Neural progenitor cell (in vitro differentiated cells): ENCODE data around the gene TTC27. TPM values are rescaled to one million over a fixed set of nuclear protein-coding genes. Genes with fewer than 3 reads are reported as not detected.

ENCODE experiments used
- DNase-seq: peaks from one replicate; pipeline ENCODE4 v3.0.0-alpha.2; 2016; ENCODE audit warnings: low spot score
- H2AFZ ChIP-seq: fragments of 200-600 bp; sonication (generic); replicated peaks from 2 replicates; pipeline ENCODE4 v1.6.1; 2016; ENCODE audit warnings: antibody characterized with exemption
- H3F3A ChIP-seq: fragments of 200-600 bp; sonication (generic); 2 replicates; pipeline ENCODE4 v1.6.1; 2016; ENCODE audit warnings: antibody characterized with exemption, low read depth
- H3K27ac ChIP-seq: fragments of 200-600 bp; sonication (generic); 2 replicates; pipeline ENCODE4 v1.5.1; 2016; ENCODE audit warnings: mild to moderate bottlenecking
- H3K27me3 ChIP-seq: fragments of 200-600 bp; sonication (generic); 2 replicates; pipeline ENCODE4 v1.6.1; 2016; ENCODE audit warnings: mild to moderate bottlenecking, moderate library complexity
- H3K36me3 ChIP-seq: fragments of 200-600 bp; sonication (generic); 2 replicates; pipeline ENCODE4 v1.5.1; 2016
- H3K4me1 ChIP-seq: fragments of 200-600 bp; sonication (generic); 2 replicates; pipeline ENCODE4 v1.6.1; 2016; ENCODE audit warnings: mixed run types
- H3K4me2 ChIP-seq: fragments of 200-600 bp; sonication (generic); 2 replicates; pipeline ENCODE4 v1.6.1; 2016
- H3K4me3 ChIP-seq: fragments of 200-600 bp; sonication (generic); 2 replicates; pipeline ENCODE4 v1.5.1; 2016
- H3K79me2 ChIP-seq: fragments of 200-600 bp; sonication (generic); 2 replicates; pipeline ENCODE4 v1.6.1; 2016; ENCODE audit warnings: low read depth
- H3K9ac ChIP-seq: fragments of 200-600 bp; sonication (generic); 2 replicates; pipeline ENCODE4 v1.6.1; 2016
- H3K9me3 ChIP-seq: fragments of 200-600 bp; sonication (generic); 2 replicates; pipeline ENCODE4 v1.5.1; 2016; ENCODE audit warnings: low read depth
- H4K20me1 ChIP-seq: fragments of 200-600 bp; sonication (generic); 2 replicates; pipeline ENCODE4 v1.6.1; 2016; ENCODE audit warnings: low read depth
- H3K27ac Mint-ChIP-seq: 3 replicates; pipeline ENCODE4 v1.8.0; 2021; ENCODE audit warnings: mixed read lengths
- H3K27me3 Mint-ChIP-seq: 2 replicates; pipeline ENCODE4 v1.8.0; 2022; ENCODE audit warnings: low read depth, mild to moderate bottlenecking, inconsistent platforms, moderate library complexity, mixed read lengths; ENCODE audit not compliant: insufficient read depth
- H3K36me3 Mint-ChIP-seq: 3 replicates; pipeline ENCODE4 v1.8.0; 2021; ENCODE audit warnings: mixed read lengths
- H3K4me1 Mint-ChIP-seq: 3 replicates; pipeline ENCODE4 v1.8.0; 2021; ENCODE audit warnings: mixed read lengths
- H3K4me3 Mint-ChIP-seq: 3 replicates; pipeline ENCODE4 v1.8.0; 2021; ENCODE audit warnings: mild to moderate bottlenecking, moderate library complexity, mixed read lengths
- H3K9me3 Mint-ChIP-seq: 3 replicates; pipeline ENCODE4 v1.8.0; 2020; ENCODE audit warnings: mixed read lengths
- CTCF ChIP-seq: fragments of 200-600 bp; sonication (generic); IDR thresholded peaks from 2 replicates; pipeline ENCODE4 v1.5.1; 2017; ENCODE audit warnings: antibody characterized with exemption, mild to moderate bottlenecking
- EZH2 ChIP-seq: fragments of 200-600 bp; sonication (generic); IDR thresholded peaks from 2 replicates; pipeline ENCODE4 v1.6.1; 2017; ENCODE audit warnings: antibody characterized with exemption, mild to moderate bottlenecking, moderate library complexity
- EZH2phosphoT487 ChIP-seq: fragments of 200-600 bp; sonication (generic); IDR thresholded peaks from 2 replicates; pipeline ENCODE4 v1.6.1; 2017; ENCODE audit warnings: antibody characterized with exemption
- total RNA-seq: library from RNA; depleted of rRNA; stranded (reverse); fragments of >200 nt; gene quantifications from 2 replicates; pipeline ENCODE4 v1.2.3, GENCODE V29; 2015; ENCODE audit warnings: low replicate concordance

TTC27 gene
- total RNA-seq, 1 donor from 2014 or later = 32.5 TPM

DNA sequence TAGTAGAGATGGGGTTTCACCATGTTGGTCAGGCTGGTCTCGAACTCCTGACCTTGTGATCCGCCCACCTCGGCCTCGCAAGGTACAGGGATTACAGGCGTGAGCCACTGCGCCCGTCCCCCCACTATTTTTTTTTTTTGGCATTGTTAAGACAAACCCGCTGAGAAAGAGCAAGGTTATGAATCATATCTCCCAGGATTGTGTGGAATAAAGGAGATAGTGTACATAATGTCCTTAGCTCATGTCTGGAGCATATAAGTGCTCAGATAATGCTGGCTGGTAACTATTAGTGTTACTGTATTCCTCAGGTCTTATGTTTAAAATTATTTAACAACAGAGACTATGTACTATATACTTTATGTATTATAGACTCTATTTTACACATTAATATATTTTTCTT, 36.0 kb downstream of the TTC27 start:
- H3K27ac ChIP-seq = no peak overlapping the region
- H3K4me3 Mint-ChIP-seq = no peak overlapping the region

DNA sequence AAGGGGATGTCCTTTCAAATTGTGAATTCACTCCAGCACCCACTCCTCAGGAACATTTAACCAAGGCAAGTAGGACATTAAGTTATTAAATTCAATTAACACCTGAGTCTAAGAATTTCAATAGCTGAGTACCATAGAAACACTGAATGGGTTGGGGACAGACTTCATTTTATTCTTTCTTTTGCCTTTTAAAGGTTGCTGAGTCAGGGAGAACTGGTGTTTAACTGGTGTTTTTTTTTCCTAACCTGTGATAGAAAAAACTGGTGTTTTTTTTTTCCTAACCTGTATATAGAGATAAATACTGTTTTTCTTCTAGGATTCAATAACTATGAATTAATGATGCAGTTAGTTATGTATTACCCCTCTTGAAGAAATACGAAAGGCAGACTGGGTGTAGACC, 38.9 kb downstream of the TTC27 start:
- Histone ChIP-seq H3F3A (no peaks in the 10 kb centered on the region), H3K27ac (no peak overlapping the region), H3K4me3 (no peak overlapping the region), H3K27me3 (no peaks in the 10 kb centered on the region), H3K4me1 (no peaks in the 10 kb centered on the region), H2AFZ (no peak overlapping the region), H3K9ac (no peak overlapping the region), H3K9me3 (no peaks in the 10 kb centered on the region), H3K36me3 (no peaks in the 10 kb centered on the region), H3K79me2 (no peaks in the 10 kb centered on the region), H3K4me2 (no peak overlapping the region), H4K20me1 (no peaks in the 10 kb centered on the region)
- no peaks in the 10 kb centered on the region for H3K27me3 Mint-ChIP-seq
- no peaks in the 10 kb centered on the region for H3K4me1 Mint-ChIP-seq
- no peak overlapping the region for H3K27ac Mint-ChIP-seq
- DNase-seq = no peak
- H3K36me3 Mint-ChIP-seq = peaks cover 3% of the 10 kb centered on the region
- TF ChIP-seq EZH2 (no peak), CTCF (no peak), EZH2phosphoT487 (no peak)
- H3K4me3 Mint-ChIP-seq = no peak overlapping the region
- no peaks in the 10 kb centered on the region for H3K9me3 Mint-ChIP-seq

More for the DNA sequence above, 36.0 kb downstream of the TTC27 start:
- Histone ChIP-seq H3F3A (no peaks in the 10 kb centered on the region), H3K4me1 (no peaks in the 10 kb centered on the region), H3K79me2 (no peaks in the 10 kb centered on the region), H3K4me2 (no peak overlapping the region), H3K9ac (no peak overlapping the region), H3K9me3 (no peaks in the 10 kb centered on the region), H4K20me1 (no peaks in the 10 kb centered on the region), H3K27me3 (no peaks in the 10 kb centered on the region), H3K4me3 (no peak overlapping the region), H2AFZ (no peak overlapping the region), H3K36me3 (no peaks in the 10 kb centered on the region)
- no peak for DNase-seq
- TF ChIP-seq CTCF (no peak), EZH2phosphoT487 (no peak), EZH2 (no peak)
- H3K9me3 Mint-ChIP-seq = no peaks in the 10 kb centered on the region
- H3K27ac Mint-ChIP-seq = no peak overlapping the region
- H3K36me3 Mint-ChIP-seq = peaks cover 5% of the 10 kb centered on the region
- no peaks in the 10 kb centered on the region for H3K4me1 Mint-ChIP-seq
- no peaks in the 10 kb centered on the region for H3K27me3 Mint-ChIP-seq

DNA sequence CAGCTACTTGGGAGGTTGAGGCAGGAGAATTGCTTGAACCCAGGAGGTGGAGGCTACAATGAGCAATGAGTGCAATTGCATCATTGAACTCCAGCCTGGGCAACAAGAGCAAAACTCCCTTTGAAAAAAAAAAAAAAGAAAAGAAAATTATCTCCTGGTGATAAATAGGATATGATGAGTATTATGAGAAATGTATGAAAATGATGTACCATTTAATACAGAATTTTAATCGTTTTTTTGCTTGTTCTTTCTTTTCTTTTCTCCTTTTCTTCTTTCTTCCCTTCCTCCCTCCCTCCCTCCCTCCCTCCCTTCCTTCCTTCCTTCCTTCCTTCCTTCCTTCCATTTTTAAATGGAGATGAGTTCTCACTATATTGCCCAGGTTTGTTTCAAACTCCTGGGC, 40.4 kb downstream of the TTC27 start:
- H4K20me1 ChIP-seq = no peaks in the 10 kb centered on the region
- H3K9me3 Mint-ChIP-seq = no peaks in the 10 kb centered on the region
- no peak overlapping the region for H3K4me2 ChIP-seq
- no peak overlapping the region for H3K4me3 ChIP-seq
- no peaks in the 10 kb centered on the region for H3K27me3 Mint-ChIP-seq
- H3K36me3 Mint-ChIP-seq = peaks cover 3% of the 10 kb centered on the region
- no peak overlapping the region for H3K9ac ChIP-seq
- H3K36me3 ChIP-seq = peaks cover 5% of the 10 kb centered on the region
- H2AFZ ChIP-seq = no peak overlapping the region
- no peaks in the 10 kb centered on the region for H3K4me1 ChIP-seq
- H3K9me3 ChIP-seq = no peaks in the 10 kb centered on the region
- H3F3A ChIP-seq = no peaks in the 10 kb centered on the region
- no peak overlapping the region for H3K27ac Mint-ChIP-seq
- no peaks in the 10 kb centered on the region for H3K27me3 ChIP-seq
- no peak overlapping the region for H3K27ac ChIP-seq
- H3K4me1 Mint-ChIP-seq = no peaks in the 10 kb centered on the region
- no peak overlapping the region for H3K4me3 Mint-ChIP-seq
- no peaks in the 10 kb centered on the region for H3K79me2 ChIP-seq
- TF ChIP-seq EZH2 (no peak), CTCF (no peak), EZH2phosphoT487 (no peak)
- DNase-seq = no peak
